Measurements from ENCODE around the gene COL1A2.

Gene COL1A2

DNA sequence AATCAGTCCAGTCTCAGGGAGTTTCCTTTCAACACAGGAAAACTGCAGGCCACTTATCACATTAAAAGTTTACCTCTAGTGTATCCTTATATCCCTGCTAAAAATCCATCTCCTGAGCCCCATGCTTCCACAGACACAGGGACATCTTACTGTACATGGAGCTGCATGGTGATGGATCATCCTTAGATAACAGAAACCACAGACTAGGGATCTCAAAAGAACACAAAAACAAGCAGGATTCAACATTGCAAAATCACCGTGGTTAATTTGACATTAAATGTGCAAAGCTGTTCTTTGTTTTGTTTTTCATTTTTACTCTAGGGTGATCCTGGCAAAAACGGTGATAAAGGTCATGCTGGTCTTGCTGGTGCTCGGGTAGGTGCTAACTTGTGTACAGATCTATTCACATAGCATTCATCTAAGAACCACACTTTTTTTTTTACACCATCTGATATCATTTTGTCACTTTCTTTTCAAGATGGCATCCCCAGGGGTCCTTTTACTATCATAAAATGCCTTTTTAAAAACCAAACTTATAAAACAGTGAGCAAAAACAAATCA, 18.1 kb downstream of the COL1A2 start:
- no peak for DNase-seq

DNA sequence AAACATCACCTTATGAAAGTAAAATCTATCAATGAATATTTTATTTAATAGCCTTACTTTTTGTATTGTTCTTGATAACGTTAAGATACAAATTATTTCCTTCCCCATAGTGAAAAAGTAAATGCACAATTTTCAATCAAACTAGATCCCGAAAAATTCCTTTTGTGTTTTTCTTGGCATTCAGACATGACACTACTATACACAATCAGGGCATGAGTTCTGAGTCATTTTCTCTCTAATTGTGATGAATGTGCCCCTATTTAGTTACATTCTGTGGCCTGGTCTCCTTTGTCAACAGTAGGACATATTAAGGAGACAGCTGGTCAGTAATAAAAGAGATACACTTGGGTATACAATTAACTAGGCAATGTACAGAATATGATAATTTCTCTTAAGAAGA, 19.8 kb downstream of the COL1A2 start:
- DNase-seq = no peak

DNA sequence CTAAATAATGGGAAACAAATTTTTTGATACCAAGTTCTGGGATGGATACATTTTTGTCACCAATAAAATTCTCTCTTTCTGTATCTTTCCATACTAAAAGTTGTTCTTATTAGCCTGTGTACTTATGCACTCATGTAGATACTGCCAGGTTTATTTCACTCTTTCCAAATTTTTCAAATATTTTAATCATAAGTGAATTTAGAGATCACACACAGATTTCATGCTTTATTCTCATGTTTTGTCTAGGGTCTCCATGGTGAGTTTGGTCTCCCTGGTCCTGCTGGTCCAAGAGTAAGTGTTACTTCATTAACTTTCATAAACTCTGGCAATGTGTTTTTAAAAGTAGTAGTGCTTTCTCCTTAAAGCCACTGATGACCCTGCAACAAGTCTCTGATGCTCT, 20.3 kb downstream of the COL1A2 start:
- DNase-seq = no peak

DNA sequence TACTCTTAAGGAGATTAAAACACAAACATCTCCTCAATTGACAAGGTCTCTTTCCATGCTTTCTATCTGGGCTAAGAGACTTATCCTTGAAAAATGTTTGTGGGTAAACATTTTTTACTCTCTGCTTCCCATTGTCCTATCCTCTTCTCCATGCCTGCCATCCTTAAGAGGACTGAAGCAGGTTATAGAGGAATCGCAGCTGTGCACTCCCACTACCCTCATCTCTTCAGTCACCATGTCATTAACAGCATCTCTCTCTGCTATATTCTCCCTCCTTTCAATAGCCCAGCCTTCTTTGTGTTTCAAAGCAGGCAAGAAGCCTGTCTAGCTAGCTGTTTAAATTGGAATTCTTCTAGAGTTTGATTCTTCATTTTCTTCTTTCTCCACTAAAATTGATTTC, 22.6 kb downstream of the COL1A2 start:
- no peak for DNase-seq

DNA sequence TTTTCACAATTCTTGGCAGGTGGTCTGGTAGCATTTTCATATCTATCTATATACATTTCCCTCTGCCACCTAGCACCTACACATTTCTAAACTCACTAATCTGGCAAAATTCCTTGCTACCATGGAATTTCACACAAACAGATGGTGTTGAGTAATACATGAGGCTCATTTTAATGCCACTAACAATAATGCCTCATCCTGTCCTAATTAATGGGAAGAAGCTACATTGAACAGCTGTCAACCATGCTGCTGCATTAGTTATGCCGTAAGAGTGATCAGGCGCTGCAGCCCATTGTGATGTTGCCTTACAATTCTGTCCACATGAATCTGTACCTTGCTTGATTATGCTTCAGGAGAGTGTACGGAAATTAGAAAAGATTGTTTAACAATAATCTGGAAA, 23.2 kb downstream of the COL1A2 start:
- DNase-seq = no peak

DNA sequence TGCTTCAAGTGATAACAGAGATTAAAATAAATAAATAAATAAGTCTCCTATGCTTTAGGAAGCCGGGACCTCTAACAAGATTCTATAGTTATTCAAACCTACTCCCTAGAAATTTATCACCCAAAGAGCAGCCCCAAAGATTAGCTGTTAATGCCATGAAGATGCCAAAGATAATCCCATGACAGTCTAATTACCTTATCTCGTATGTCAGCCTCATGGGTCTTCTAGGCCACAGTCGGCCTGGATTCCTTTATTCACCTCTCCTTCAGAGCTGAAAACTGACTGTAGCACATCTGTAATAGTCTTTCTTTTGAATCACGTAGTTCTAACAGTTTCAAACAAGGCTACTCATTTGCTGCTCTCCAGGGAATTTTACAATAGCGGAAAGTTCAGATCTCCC, 24.2 kb downstream of the COL1A2 start:
- DNase-seq = no peak

DNA sequence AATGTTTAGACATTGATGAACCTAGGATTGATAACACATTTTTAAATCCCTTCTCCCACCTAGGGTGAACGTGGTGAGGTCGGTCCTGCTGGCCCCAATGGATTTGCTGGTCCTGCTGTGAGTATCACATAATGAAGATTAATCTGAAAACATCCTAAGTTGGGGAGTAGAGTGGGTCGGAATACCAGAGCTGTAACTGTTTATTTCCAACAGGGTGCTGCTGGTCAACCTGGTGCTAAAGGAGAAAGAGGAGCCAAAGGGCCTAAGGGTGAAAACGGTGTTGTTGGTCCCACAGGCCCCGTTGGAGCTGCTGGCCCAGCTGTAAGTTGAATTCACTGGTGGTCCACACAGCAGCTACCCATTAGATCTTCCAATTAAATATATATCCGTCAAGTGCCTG, 25.6 kb downstream of the COL1A2 start:
- DNase-seq = no peak

DNA sequence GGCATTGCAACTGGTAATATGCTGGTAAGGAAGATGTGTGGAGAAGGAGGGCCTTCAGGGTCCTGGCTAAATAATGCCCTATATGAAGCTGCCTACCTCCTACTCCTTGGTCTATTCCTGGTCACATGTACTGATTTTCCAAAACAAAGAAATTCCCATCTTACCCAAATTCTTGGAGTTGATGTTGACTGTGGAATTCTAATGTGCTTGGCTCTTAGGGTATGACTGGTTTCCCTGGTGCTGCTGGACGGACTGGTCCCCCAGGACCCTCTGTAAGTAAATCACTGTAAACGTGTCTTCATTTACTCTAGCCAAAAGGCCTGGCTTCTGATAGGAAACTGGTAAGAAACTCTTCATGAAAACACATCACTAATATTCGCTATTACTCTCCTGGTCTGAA, 27.0 kb downstream of the COL1A2 start:
- no peak for DNase-seq

DNA sequence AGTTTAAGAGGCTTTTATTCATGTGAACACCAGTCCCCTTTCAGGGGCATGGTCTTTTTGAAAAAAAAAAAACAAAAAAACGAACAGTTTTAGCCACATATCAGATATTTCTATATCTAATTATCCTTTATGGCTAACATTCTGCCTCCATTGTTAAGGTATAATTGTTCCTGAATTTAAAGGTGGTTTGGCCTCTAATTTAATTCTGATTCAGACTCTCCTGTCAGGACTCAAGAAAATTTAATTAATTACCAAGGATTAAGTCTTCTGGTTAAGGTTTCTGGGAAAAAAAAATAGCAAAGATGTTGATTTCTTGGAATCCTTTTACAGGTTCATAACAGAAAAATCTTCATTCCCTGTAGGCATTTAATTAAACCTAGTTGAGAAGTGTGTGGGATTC, 27.4 kb downstream of the COL1A2 start:
- DNase-seq = no peak

DNA sequence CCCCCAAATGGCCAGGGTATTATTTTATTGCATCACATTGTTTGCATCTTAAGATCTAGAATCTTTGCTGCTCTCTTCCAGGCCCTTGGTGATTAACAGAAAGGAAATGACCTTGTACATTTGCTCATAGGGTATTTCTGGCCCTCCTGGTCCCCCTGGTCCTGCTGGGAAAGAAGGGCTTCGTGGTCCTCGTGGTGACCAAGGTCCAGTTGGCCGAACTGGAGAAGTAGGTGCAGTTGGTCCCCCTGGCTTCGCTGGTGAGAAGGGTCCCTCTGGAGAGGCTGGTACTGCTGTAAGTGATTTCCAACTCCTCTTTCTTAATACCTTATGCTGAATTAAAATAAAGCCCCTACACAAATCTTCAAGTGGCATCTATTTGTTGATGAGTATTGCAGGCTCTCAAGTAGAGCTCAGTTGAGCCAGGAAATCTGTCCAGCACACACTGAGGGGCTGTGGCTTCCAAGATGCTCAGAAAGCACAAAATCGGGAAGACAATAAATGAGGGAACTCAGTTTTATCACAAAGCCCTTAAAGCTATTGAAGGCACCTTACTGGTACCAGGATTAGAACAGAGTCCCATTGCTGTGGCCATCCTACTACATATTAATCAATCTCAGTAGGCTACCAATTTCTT, 28.2 kb downstream of the COL1A2 start:
- no peak for DNase-seq

DNA sequence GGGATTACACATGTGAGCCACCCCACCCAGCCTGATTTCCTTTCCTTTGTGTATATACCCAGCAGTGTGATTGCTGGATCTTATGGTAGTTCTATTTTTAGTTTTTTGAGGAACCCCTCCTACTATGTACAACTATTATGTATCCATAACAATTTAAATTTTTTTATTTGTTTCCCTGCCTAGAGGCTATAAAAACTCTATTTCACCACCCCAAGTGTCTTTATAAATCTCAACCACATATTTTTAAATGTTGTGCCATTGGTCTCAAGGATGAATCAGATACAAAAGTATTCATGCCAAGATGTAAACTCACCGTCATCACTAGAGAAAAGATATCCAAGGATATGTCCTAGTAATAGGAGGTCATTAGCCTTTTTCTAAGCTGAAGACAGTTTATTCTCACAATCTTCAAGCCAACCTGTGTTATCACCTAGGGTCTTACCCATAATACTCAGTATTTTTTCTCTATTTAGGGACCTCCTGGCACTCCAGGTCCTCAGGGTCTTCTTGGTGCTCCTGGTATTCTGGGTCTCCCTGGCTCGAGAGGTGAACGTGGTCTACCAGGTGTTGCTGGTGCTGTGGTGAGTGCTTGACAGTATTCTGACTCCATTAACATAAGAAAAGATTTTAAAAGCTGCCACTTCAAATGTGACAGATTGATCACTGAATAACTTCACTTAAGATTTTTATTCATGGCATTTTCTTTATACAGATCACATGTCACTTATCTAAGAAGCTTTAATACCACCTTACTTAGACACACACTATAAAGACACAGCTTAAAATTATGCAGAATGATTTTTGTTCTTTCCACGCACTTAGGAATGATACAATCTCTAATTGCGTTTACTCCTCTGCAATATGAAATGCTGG, 29.4 kb downstream of the COL1A2 start:
- no peak for DNase-seq

DNA sequence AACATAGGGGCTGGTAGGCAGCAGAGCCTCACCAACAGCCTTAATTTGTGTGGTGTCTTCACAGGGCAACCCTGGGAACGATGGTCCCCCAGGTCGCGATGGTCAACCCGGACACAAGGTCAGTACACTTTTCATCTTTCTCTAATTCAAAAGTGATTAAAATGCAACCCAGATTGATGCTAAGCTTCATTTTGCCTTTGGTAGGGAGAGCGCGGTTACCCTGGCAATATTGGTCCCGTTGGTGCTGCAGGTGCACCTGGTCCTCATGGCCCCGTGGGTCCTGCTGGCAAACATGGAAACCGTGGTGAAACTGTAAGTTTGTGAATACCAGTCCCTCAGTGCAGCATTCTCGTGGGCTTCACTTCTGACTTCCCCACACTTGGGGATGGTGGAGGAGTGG, 30.9 kb downstream of the COL1A2 start:
- DNase-seq = no peak

DNA sequence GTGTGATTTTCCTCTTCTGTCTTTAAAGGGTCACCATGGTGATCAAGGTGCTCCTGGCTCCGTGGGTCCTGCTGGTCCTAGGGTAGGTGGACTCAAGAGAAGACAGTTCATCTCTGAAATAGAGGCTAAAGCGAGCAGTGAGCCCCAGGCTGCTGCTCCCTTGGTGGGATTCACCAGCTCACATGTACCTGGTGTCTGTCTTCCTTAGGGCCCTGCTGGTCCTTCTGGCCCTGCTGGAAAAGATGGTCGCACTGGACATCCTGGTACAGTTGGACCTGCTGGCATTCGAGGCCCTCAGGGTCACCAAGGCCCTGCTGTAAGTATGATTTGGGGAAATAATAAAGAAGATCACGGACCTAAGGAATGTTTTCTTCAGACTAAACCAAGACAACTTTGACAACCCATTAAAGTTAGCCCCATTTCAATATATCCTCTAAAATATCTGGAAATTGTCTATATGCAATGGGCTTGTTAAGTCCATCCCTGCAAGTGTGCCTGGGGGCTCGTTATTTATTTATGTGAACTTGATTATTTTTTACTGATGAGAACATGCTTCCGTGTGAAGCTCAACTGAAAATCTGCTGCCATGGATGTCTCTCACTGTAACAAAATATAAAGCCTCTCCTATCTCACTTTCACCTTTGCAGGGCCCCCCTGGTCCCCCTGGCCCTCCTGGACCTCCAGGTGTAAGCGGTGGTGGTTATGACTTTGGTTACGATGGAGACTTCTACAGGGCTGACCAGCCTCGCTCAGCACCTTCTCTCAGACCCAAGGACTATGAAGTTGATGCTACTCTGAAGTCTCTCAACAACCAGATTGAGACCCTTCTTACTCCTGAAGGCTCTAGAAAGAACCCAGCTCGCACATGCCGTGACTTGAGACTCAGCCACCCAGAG, 32.5 kb downstream of the COL1A2 start:
- DNase-seq = no peak

DNA sequence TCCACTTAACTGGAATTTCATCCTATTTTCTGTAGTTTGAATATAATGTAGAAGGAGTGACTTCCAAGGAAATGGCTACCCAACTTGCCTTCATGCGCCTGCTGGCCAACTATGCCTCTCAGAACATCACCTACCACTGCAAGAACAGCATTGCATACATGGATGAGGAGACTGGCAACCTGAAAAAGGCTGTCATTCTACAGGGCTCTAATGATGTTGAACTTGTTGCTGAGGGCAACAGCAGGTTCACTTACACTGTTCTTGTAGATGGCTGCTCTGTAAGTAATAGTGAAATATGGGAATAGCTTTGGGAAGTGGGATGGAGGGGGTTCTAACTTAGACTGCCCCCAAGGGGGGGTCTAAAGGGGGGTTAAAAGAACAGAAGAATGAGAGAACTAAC, 34.5 kb downstream of the COL1A2 start:
- no peak for DNase-seq

DNA sequence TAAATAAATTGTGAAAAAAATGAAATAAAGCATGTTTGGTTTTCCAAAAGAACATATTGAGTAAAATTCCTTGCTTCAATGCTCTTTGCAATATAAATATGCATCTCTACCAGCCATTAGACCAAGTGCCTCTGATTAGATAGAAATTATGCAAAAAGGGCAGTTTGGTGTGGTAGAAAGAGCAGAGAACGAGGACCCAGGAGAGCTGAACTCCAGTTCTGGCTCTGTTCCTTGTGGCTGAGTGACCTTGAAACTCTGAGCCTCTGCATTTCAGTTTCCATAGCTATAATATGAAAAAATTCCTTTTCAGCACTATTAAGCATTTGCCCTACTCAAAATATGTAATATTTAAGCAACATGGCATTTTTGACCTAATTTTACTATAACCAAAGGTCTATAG, 36.5 kb downstream of the COL1A2 start:
- DNase-seq = no peak

DNA sequence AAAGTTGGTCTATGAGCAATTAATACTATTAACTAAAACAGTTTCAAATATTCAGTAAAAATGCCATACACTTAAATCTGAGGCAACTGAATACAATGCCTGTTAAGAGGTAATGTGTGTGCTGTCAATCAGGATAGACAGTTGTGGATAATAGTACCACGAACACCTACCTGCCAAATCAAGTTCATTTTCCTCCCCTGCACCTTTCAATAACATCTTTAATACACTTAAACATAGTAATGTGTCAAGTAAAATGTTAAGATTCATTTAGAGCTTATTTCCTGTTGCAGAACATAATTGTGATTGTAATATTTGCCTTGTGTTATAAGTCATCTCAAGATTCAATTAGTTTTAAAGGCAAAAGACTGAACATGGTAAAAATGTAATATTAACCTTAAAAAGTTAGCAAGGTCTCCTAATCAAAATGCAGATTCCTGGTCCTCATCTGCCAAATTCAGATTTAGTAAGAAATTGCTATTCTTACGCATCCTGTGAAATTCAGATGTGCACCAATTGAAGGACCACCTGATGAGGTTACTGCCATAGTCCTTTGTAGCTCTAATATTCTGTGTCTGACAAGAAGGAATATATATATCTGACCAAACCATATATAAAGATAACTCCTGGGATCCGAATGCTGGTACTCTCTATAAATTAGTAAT, 37.1 kb downstream of the COL1A2 start:
- DNase-seq = no peak

DNA sequence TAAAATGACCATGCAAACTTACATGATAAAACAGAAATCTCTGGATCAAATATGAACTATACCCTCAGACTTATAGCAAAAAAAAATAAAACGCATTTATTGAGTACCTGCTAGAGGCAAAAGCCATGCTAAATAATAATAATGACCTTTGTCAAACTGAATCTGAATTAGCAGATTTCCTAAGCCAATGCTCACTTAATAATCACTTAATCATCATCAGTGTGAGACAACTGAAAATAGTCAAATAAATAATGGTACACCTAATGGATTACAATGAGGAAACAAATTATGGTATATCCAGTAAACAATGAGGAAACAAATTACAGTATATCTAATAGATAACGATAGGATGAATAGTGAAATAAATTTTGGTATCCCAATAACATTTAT, 37.6 kb downstream of the COL1A2 start:
- no peak for DNase-seq

DNA sequence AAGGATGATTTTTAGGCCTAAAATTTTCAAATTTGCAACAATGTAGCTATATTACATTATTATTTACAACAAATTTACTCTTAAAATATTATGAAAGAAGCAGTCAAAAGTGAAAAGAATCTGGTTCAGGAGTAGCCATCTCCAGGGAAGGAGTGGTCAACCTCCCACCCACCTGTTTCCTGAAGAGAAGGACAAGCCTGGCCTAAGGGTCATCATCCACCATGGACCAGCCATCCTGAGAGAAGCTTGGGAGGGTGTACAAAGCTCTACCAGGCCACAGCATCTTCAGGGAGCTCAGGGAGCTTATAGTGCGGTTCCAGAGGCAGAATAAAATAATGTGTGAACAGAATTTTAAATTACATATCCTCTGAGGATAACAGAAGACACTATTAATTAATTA, 38.1 kb downstream of the COL1A2 start:
- no peak for DNase-seq

DNA sequence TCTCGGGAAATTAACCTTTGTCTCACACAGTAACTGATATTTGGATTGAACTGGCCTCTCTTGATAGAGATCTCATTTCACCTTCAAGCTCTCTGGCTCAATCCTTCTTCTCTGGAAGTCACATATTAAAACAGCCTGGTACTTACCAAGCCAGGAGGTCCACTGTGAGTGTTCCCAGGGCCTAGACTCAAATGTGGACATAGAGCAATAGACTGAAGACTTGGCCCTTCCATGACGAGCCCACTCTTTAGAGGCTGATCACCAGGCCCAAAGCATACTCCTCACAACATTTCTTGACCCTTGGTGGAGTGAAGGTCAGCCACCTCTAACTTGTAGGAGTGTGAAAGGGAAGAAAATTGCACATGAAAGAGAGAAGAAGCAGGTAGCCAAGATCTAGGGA, 38.5 kb downstream of the COL1A2 start:
- no peak for DNase-seq

DNA sequence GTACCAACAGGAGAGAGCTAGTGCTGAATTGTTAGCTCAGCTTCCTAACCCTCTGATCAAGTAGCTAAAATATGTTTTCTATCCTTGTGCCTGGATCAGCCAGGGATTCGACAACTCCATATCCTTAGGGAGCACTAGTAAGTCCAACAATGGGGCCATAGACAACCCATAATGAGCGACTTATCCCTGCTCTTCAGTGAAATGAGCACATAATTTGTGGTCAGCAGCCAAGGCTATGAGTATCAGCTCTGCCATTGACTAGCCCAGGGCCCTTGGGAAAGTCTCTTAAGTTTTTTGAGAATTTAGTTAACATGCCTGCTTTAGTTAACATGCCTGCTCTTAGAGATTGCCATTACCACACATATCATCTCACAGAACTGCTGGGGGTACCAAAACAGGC, 39.3 kb downstream of the COL1A2 start:
- no peak for DNase-seq

DNA sequence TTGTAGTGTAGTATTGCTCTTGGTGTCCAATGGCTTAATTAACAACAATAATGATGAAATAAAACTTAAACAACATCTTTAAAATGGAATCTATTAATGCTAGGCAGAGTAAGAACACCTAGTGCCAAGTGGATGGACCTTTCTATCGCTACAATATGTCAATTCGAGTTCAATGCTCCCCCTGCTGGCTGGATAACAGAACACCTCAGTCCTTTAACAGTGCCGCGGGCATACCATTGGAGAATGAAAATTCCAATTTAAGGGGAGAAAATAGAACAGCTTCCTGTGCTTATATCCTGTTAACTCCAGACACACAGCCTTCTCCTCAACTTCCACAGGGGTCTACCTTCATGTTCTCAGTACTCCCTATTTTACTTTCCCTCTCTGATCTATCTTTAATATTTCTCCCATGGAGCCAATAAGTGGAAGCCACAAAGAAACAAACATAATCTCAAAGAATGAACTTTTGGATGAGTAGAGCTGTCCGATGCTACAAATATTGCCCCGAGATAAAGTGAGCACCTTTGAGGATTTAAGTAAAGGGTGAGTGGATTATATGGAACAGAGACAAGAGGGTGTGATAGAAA, 41.4 kb downstream of the COL1A2 start:
- DNase-seq = peak; percentile 26

DNA sequence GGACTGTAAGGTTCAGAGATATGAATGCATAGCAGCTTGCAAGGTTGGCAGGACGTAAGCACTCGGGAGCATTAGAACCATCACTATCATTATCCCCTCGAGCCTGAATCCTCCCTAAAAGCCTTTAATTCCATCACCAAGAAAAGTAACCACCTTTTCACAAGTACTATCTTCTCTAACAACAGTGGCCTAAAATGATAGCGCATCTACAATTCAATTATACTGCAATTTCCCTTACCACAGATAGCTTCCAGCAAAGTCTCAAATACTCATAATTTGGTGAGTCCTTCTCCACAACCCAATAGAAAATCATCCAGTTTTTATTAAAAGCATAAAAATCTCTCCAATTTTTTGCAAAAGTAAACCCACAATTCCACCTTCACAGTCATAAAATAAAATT, 42.0 kb downstream of the COL1A2 start:
- DNase-seq = no peak

Measured in CD4-positive, alpha-beta T cell treated with Interleukin-15 for 1 hour (primary cell).